K562 (cell line): Measurements from ENCODE around the gene LMCD1. TPM values are rescaled to one million over a fixed set of nuclear protein-coding genes. Genes with fewer than 3 reads are reported as not detected.

ENCODE experiments used
- ATAC-seq: fragments of 200-7000 bp; cut with Tn5 transposase; 3 replicates; pipeline ENCODE4 v1.9.1; 2020; ENCODE audit warnings: moderate library complexity
- BruUV-seq: library from RNA; stranded (reverse); fragments of 400-500 nt; replicated peaks from 2 replicates; lab custom pipeline; 2021; lab: Mats Ljungman, UMichigan
- CTCF ChIA-PET: fragments of 300-600 bp; formaldehyde crosslinking; extraction: SDS; loops from one replicate; lab custom pipeline; 2021; ENCODE audit warnings: low intra/inter-chr PET ratio; lab: Yijun Ruan, JAX
- POLR2A ChIA-PET: fragments of 300-600, 350-650 bp; sonication (Branson Sonifier 250); formaldehyde crosslinking; extraction: SDS; loops from one replicate; lab custom pipeline; 2021; ENCODE audit warnings: antibody characterized with exemption, inconsistent platforms; lab: Yijun Ruan, JAX
- DNase-seq, 4 experiments: peaks; one replicate each; pipeline versions ENCODE4 v3.0.0 to v3.0.0-alpha.2; 2011 to 2018; ENCODE audit warnings: low spot score in 3 of 4, mixed read lengths in 3 of 4; ENCODE audit errors: extremely low read depth in 1 of 4
- FAIRE-seq: peaks from 2 replicates; lab custom pipeline; 2011; peaks lifted over from hg19 to GRCh38; lab: Jason Lieb, UNC
- H2AFZ ChIP-seq: 2 replicates; pipeline ENCODE4 v1.6.0; 2011; ENCODE audit warnings: low read depth, low read length, control low read depth, inconsistent platforms
- H3K27ac ChIP-seq: fragments of 200-600 bp; 3 replicates; pipeline ENCODE4 v1.8.0; 2011; ENCODE audit warnings: low read depth, mild to moderate bottlenecking, control low read depth, inconsistent platforms, low read length, moderate library complexity, mixed read lengths; ENCODE audit errors: extremely low read depth
- H3K27me3 ChIP-seq, 2 experiments: fragments of 300-600 bp in 1 of 2; 2 replicates in 1 of 2; 3 replicates in 1 of 2; pipeline versions ENCODE4 v1.6.0 to v1.8.0; 2011; ENCODE audit warnings: inconsistent platforms in 2 of 2, low read length in 2 of 2, mild to moderate bottlenecking in 1 of 2, mixed read lengths in 1 of 2, moderate library complexity in 1 of 2; ENCODE audit not compliant: control insufficient read depth in 2 of 2, insufficient read depth in 2 of 2
- H3K36me3 ChIP-seq: fragments of 300-600 bp; 3 replicates; pipeline ENCODE4 v1.8.0; 2011; ENCODE audit warnings: mild to moderate bottlenecking, low read length, inconsistent platforms; ENCODE audit not compliant: control insufficient read depth, insufficient read depth
- H3K4me1 ChIP-seq, 2 experiments: fragments of 200-600 bp in 1 of 2; replicated peaks in 1 of 2; 2 replicates in 1 of 2; 3 replicates in 1 of 2; pipeline versions ENCODE4 v1.5.1 to v1.8.0; 2011; ENCODE audit warnings: inconsistent platforms in 2 of 2, low read length in 2 of 2, mild to moderate bottlenecking in 1 of 2, mixed read lengths in 1 of 2, moderate library complexity in 1 of 2; ENCODE audit not compliant: control insufficient read depth in 2 of 2, insufficient read depth in 2 of 2
- H3K4me2 ChIP-seq: 2 replicates; pipeline ENCODE4 v1.6.1; 2011; ENCODE audit warnings: low read length, control low read depth, inconsistent platforms, mixed read lengths; ENCODE audit not compliant: insufficient read depth
- H3K4me3 ChIP-seq: fragments of 200-600 bp; sonication (generic), shearing (Covaris generic); 2 replicates; pipeline ENCODE4 v1.5.1; 2016; ENCODE audit warnings: control low read depth, inconsistent platforms
- H3K79me2 ChIP-seq: fragments of 200-600 bp; 3 replicates; pipeline ENCODE4 v1.8.0; 2011; ENCODE audit warnings: low read length, inconsistent platforms; ENCODE audit not compliant: control insufficient read depth, insufficient read depth
- H3K9ac ChIP-seq, 2 experiments: 2 replicates each; pipeline versions ENCODE4 v1.6.0 to v1.6.1; 2011; ENCODE audit warnings: low read depth in 2 of 2, low read length in 2 of 2, control low read depth in 1 of 2, inconsistent platforms in 1 of 2, mild to moderate bottlenecking in 1 of 2, mixed read lengths in 1 of 2; ENCODE audit not compliant: insufficient read depth in 1 of 2
- H3K9me1 ChIP-seq: one replicate; pipeline ENCODE4 v1.6.0; 2011; ENCODE audit warnings: inconsistent platforms, mild to moderate bottlenecking, low read length, moderate library complexity; ENCODE audit not compliant: control insufficient read depth, insufficient read depth
- H3K9me3 ChIP-seq: replicated peaks from 2 replicates; pipeline ENCODE4 v1.5.1; 2011; ENCODE audit warnings: low read depth, low read length, inconsistent platforms; ENCODE audit not compliant: control insufficient read depth, insufficient read depth
- H4K20me1 ChIP-seq: replicated peaks from 2 replicates; pipeline ENCODE4 v1.6.1; 2011; ENCODE audit warnings: low read length, inconsistent platforms, mixed read lengths; ENCODE audit not compliant: control insufficient read depth, insufficient read depth
- CHD1 ChIP-seq: fragments of 200-600 bp; sonication (generic); IDR thresholded peaks from one replicate; pipeline ENCODE4 v1.6.1; 2012; ENCODE audit warnings: mild to moderate bottlenecking, moderate library complexity, low read length, inconsistent platforms
- HMGN3 ChIP-seq: IDR thresholded peaks from 2 replicates; pipeline ENCODE4 v1.6.1; 2011; ENCODE audit warnings: borderline replicate concordance, low read depth, mild to moderate bottlenecking, mixed read lengths, low read length; ENCODE audit not compliant: insufficient read length; ENCODE audit errors: extremely low read depth
- MXD1 ChIP-seq: fragments of 250-450 bp; sonication (Bioruptor Pico); IDR thresholded peaks from 2 replicates; pipeline ENCODE4 v1.8.0; 2021; ENCODE audit warnings: borderline replicate concordance, mild to moderate bottlenecking, moderate library complexity; ENCODE audit not compliant: poor library complexity, severe bottlenecking
- TAF15 ChIP-seq: fragments of 200-400 bp; formaldehyde crosslinking; IDR thresholded peaks from 2 replicates; pipeline ENCODE4 v1.6.1; 2017; ENCODE audit warnings: mild to moderate bottlenecking, low read depth, low read length, moderate library complexity
- TFE3 ChIP-seq: fragments of 450-650 bp; formaldehyde crosslinking; IDR thresholded peaks from 2 replicates; pipeline ENCODE4 v1.4.0; 2020; ENCODE audit warnings: mild to moderate bottlenecking, mixed read lengths
- USF1 ChIP-seq: sonication (generic); formaldehyde crosslinking; IDR thresholded peaks from 2 replicates; pipeline ENCODE4 v1.9.0; 2022; ENCODE audit warnings: mild to moderate bottlenecking, missing genetic modification reagents
- WGBS: fragments of 100-300 bp; shearing (Covaris generic); methylation state at CpG from one replicate; pipeline ENCODE4 v1.1.6; 2016; ENCODE audit warnings: low coverage, mixed read lengths; ENCODE audit not compliant: insufficient coverage; ENCODE audit errors: missing lambda C conversion rate; 5-methylcytosine and 5-hydroxymethylcytosine counted together
- in situ Hi-C: fragments of 300-500 bp; cut with MboI; formaldehyde crosslinking; loops from 4 replicates; pipeline ENCODE4 v1.15.0; 2018; ENCODE audit warnings: inconsistent platforms, mixed read lengths
- intact Hi-C: fragments of 100-400 bp; cut with micrococcal nuclease; formaldehyde crosslinking; loops from 2 replicates; pipeline ENCODE4 v1.14.2; 2022
- polyA plus RNA-seq, 8 experiments: library from polyadenylated mRNA; depleted of rRNA in 4 of 8; stranded (reverse) in 5 of 8; unstranded in 3 of 8; fragments of >200 nt; fragmentation: Nextera tagmentation in 2 of 8; fragmentation: Illumina TruSeq in 1 of 8; extraction: Ambion mirVana in 2 of 8; extraction: Trizol in 1 of 8; gene quantifications; 2 replicates each; pipeline versions ENCODE4 v1.2.1 to v1.2.3, GENCODE V29; 2011 to 2014; ENCODE audit warnings: inconsistent platforms in 1 of 8, missing spikeins in 1 of 8
- total RNA-seq, 7 experiments: library from RNA; depleted of rRNA in 6 of 7; stranded (reverse); fragments of >200 nt in 6 of 7; fragmentation: Illumina TruSeq in 2 of 7; extraction: Trizol in 2 of 7; gene quantifications; 2 replicates each; pipeline versions ENCODE4 v1.2.1 to v1.2.3, GENCODE V29; 2011 to 2021; ENCODE audit warnings: low replicate concordance in 1 of 7

The LMCD1 gene
- total and polyA plus RNA-seq, 9 of the 15 experiments (the other 6 are each of a cell fraction or from before 2014, with no cell fraction given) = 0.60 TPM; not detected in 8

- BruUV-seq = no TSS peak
- peaks cover 0 to 18% of the 10 kb centered on the region in 2 experiments; a peak in 2 of 5 replicates for H3K27me3 ChIP-seq
- ChIA-PET CTCF (no interaction called here), POLR2A (no interaction called here)
- H3K9me3 ChIP-seq = no peaks in the 10 kb centered on the region
- no peaks in the 10 kb centered on the region for H3K36me3 ChIP-seq
- no peak overlapping the region for H2AFZ ChIP-seq
- 0% methylated on average over 3 of the region's 3 CpGs for WGBS
- FAIRE-seq (no peak), ATAC-seq (no peak), DNase-seq (no peak)
- no peaks in the 10 kb centered on the region for H3K4me1 ChIP-seq
- no peaks in the 10 kb centered on the region for H3K9me1 ChIP-seq
- no peak overlapping the region for H3K9ac ChIP-seq
- H4K20me1 ChIP-seq = no peaks in the 10 kb centered on the region
- H3K27ac ChIP-seq = no peak overlapping the region
- TF ChIP-seq MXD1 (CRISPR knock-in tag) (no peak), HMGN3 (no peak), TFE3 (CRISPR knock-in tag) (peak; percentile 81), TAF15 (no peak), USF1 (peak; percentile 16; the same call in 1 of the 2 replicates), CHD1 (no peak)
- no peak overlapping the region for H3K4me3 ChIP-seq
- in situ Hi-C loops (no loop called here), intact Hi-C loops (no loop called here)
- H3K4me2 ChIP-seq = no peak overlapping the region
- no peaks in the 10 kb centered on the region for H3K79me2 ChIP-seq
These were observed 97.5 kb downstream of the LMCD1 start for GRCh38 chr3:8599146-8599545.
